ENCODE measurements around the gene GBP1. TPM values are rescaled to one million over a fixed set of nuclear protein-coding genes. Genes with fewer than 3 reads are reported as not detected.
"Not testable (repeated sequence)": the region's sequence is repeated elsewhere in the genome, so short reads cannot be mapped to it uniquely, and the experiment has no call there.

GBP1 gene
- total and polyA plus RNA-seq, 5 donors from 2014 or later, result 70.4 to 124 (median 92.1) TPM

GRCh38 chr1:89035080-89035479 is 29.9 kb downstream of the GBP1 start:
- no peak for DNase-seq
- Histone ChIP-seq H3K36me3 (ENCODE audit: control insufficient read depth, insufficient read depth, low read length) (no peaks in the 10 kb centered on the region), H3K4me3 (ENCODE audit: low read depth, low read length) (no peak overlapping the region), H3K9me3 (ENCODE audit: control insufficient read depth in 2 of 2, low read length in 2 of 2) (no peaks in the 10 kb centered on the region), H3K4me1 (ENCODE audit: control insufficient read depth, insufficient read depth, low read length, poor library complexity, severe bottlenecking) (peaks cover 12% of the 10 kb centered on the region), H3K27ac (ENCODE audit: insufficient read depth, low read length, poor library complexity, severe bottlenecking) (no peak overlapping the region), H3K27me3 (ENCODE audit: control insufficient read depth, insufficient read depth, low read length) (peaks cover 4% of the 10 kb centered on the region)
- Mint-ChIP-seq H3K4me3 (peak overlapping the region in 3 of 4 donors; percentile 42 to 74 (median 44)), H3K4me1 (peaks cover 18 to 62% (median 51%) of the 10 kb centered on the region in 4 donors), H3K9me3 (peaks cover 0 to 12% (median 4%) of the 10 kb centered on the region in 7 donors), H3K27ac (peak overlapping the region; percentile 11 to 74 (median 72)), H3K27me3 (no peaks in the 10 kb centered on the region), H3K36me3 (peaks cover 20% of the 10 kb centered on the region)
- no peak for ATAC-seq (ENCODE audit: low read depth in 2 of 2)

GRCh38 chr1:89034004-89034403 is 31.0 kb downstream of the GBP1 start:
- peaks cover 14 to 69% (median 55%) of the 10 kb centered on the region in 4 donors for H3K4me1 Mint-ChIP-seq
- H3K27me3 ChIP-seq (ENCODE audit: control insufficient read depth, insufficient read depth, low read length); H3K36me3 ChIP-seq (ENCODE audit: control insufficient read depth, insufficient read depth, low read length); H3K27me3 Mint-ChIP-seq; H3K9me3 ChIP-seq (ENCODE audit: control insufficient read depth in 2 of 2, low read length in 2 of 2): not testable (repeated sequence)
- peak overlapping the region; percentile 32 for H3K4me3 ChIP-seq (ENCODE audit: low read depth, low read length)
- DNase-seq, result peak in 2 of 3 donors; percentile 37 to 72
- peaks cover 18% of the 10 kb centered on the region for H3K36me3 Mint-ChIP-seq
- H3K4me3 Mint-ChIP-seq, result peak overlapping the region in 3 of 4 donors; percentile 39 to 74 (median 74)
- peaks cover 18% of the 10 kb centered on the region for H3K4me1 ChIP-seq (ENCODE audit: control insufficient read depth, insufficient read depth, low read length, poor library complexity, severe bottlenecking)
- ATAC-seq (ENCODE audit: low read depth in 2 of 2), result peak in 1 of 2 donors; percentile 59
- peak overlapping the region; percentile 41 for H3K27ac ChIP-seq (ENCODE audit: insufficient read depth, low read length, poor library complexity, severe bottlenecking)
- peak overlapping the region; percentile 33 to 87 (median 74) for H3K27ac Mint-ChIP-seq
- H3K9me3 Mint-ChIP-seq, result peaks cover 0 to 12% (median 4%) of the 10 kb centered on the region in 7 donors

- H3K4me1 Mint-ChIP-seq, result peaks cover 6 to 62% (median 46%) of the 10 kb centered on the region in 4 donors
- peak overlapping the region; percentile 17 to 66 (median 54) for H3K4me3 Mint-ChIP-seq
These were observed 36.0 kb downstream of the GBP1 start for GRCh38 chr1:89029051-89029450.

GRCh38 chr1:89025928-89026327 is 39.1 kb downstream of the GBP1 start:
- peaks cover 0 to 2% of the 10 kb centered on the region in 2 experiments for H3K9me3 ChIP-seq (ENCODE audit: control insufficient read depth in 2 of 2, low read length in 2 of 2)
- DNase-seq (no peak), ATAC-seq (ENCODE audit: low read depth in 2 of 2) (no peak)
- no peaks in the 10 kb centered on the region for H3K36me3 Mint-ChIP-seq
- H3K4me3 Mint-ChIP-seq, result no peak overlapping the region
- no peaks in the 10 kb centered on the region for H3K27me3 Mint-ChIP-seq
- no peak overlapping the region for H3K27ac ChIP-seq (ENCODE audit: insufficient read depth, low read length, poor library complexity, severe bottlenecking)
- peak overlapping the region in 1 of 3 donors; percentile 72 for H3K27ac Mint-ChIP-seq
- H3K9me3 Mint-ChIP-seq, result peaks cover 0 to 15% (median 4%) of the 10 kb centered on the region in 7 donors
- peaks cover 2% of the 10 kb centered on the region for H3K36me3 ChIP-seq (ENCODE audit: control insufficient read depth, insufficient read depth, low read length)
- H3K4me1 ChIP-seq (ENCODE audit: control insufficient read depth, insufficient read depth, low read length, poor library complexity, severe bottlenecking), result peaks cover 28% of the 10 kb centered on the region
- H3K4me3 ChIP-seq (ENCODE audit: low read depth, low read length), result no peak overlapping the region
- no peaks in the 10 kb centered on the region for H3K27me3 ChIP-seq (ENCODE audit: control insufficient read depth, insufficient read depth, low read length)
- peaks cover 15 to 51% (median 35%) of the 10 kb centered on the region in 4 donors for H3K4me1 Mint-ChIP-seq

More at GRCh38 chr1:89029051-89029450, 36.0 kb downstream of the GBP1 start:
- peak overlapping the region; percentile 51 to 88 (median 76) for H3K27ac Mint-ChIP-seq
- not testable (repeated sequence) for H3K27ac ChIP-seq (ENCODE audit: insufficient read depth, low read length, poor library complexity, severe bottlenecking); H3K27me3 ChIP-seq (ENCODE audit: control insufficient read depth, insufficient read depth, low read length); H3K36me3 ChIP-seq (ENCODE audit: control insufficient read depth, insufficient read depth, low read length); H3K27me3 Mint-ChIP-seq; H3K36me3 Mint-ChIP-seq; H3K9me3 ChIP-seq (ENCODE audit: control insufficient read depth in 2 of 2, low read length in 2 of 2)
- DNase-seq (peak in 2 of 3 donors; percentile 45 to 66), ATAC-seq (ENCODE audit: low read depth in 2 of 2) (peak in 1 of 2 donors; percentile 52)
- Histone ChIP-seq H3K4me1 (ENCODE audit: control insufficient read depth, insufficient read depth, low read length, poor library complexity, severe bottlenecking) (peaks cover 21% of the 10 kb centered on the region), H3K4me3 (ENCODE audit: low read depth, low read length) (peak overlapping the region; percentile 54)
- H3K9me3 Mint-ChIP-seq, result peaks cover 0 to 23% (median 6%) of the 10 kb centered on the region in 7 donors

- Histone ChIP-seq H3K4me3 (ENCODE audit: low read depth, low read length) (peak overlapping the region; percentile 98), H3K36me3 (ENCODE audit: control insufficient read depth, insufficient read depth, low read length) (peaks cover 19% of the 10 kb centered on the region), H3K27ac (ENCODE audit: insufficient read depth, low read length, poor library complexity, severe bottlenecking) (peak overlapping the region; percentile 78), H3K27me3 (ENCODE audit: control insufficient read depth, insufficient read depth, low read length) (no peaks in the 10 kb centered on the region), H3K9me3 (ENCODE audit: control insufficient read depth in 2 of 2, low read length in 2 of 2) (peaks cover 0 to 2% of the 10 kb centered on the region in 2 experiments), H3K4me1 (ENCODE audit: control insufficient read depth, insufficient read depth, low read length, poor library complexity, severe bottlenecking) (peaks cover 37% of the 10 kb centered on the region)
- Mint-ChIP-seq H3K36me3 (peaks cover 23% of the 10 kb centered on the region), H3K4me1 (peaks cover 25 to 52% (median 40%) of the 10 kb centered on the region in 4 donors), H3K27me3 (no peaks in the 10 kb centered on the region), H3K4me3 (peak overlapping the region; percentile 94 to 98 (median 96)), H3K27ac (peak overlapping the region; percentile 92 to 100 (median 94)), H3K9me3 (peaks cover 0 to 11% (median 4%) of the 10 kb centered on the region in 7 donors)
- ATAC-seq (ENCODE audit: low read depth in 2 of 2) (no peak), DNase-seq (no peak)
These were observed 42.0 kb downstream of the GBP1 start for GRCh38 chr1:89023026-89023425.

- peak within 1 kb of the TSS; percentile 98 for H3K4me3 ChIP-seq (ENCODE audit: low read depth, low read length)
- peaks cover 0 to 11% (median 4%) of the 10 kb centered on the region in 7 donors for H3K9me3 Mint-ChIP-seq
- H3K4me3 Mint-ChIP-seq, result peak within 1 kb of the TSS; percentile 94 to 98 (median 96)
- peak within 1 kb of the TSS; percentile 92 to 100 (median 94) for H3K27ac Mint-ChIP-seq
- DNase-seq (peak in 2 of 3 donors; percentile 47 to 78), ATAC-seq (ENCODE audit: low read depth in 2 of 2) (peak; percentile 76 to 80)
- H3K4me1 ChIP-seq (ENCODE audit: control insufficient read depth, insufficient read depth, low read length, poor library complexity, severe bottlenecking), result peaks cover 37% of the 10 kb centered on the region
- H3K4me1 Mint-ChIP-seq, result peaks cover 25 to 58% (median 43%) of the 10 kb centered on the region in 4 donors
- no peaks in the 10 kb centered on the region for H3K27me3 Mint-ChIP-seq
- peaks cover 25% of the 10 kb centered on the region for H3K36me3 Mint-ChIP-seq
- no peaks in the 10 kb centered on the region for H3K27me3 ChIP-seq (ENCODE audit: control insufficient read depth, insufficient read depth, low read length)
- H3K36me3 ChIP-seq (ENCODE audit: control insufficient read depth, insufficient read depth, low read length), result peaks cover 21% of the 10 kb centered on the region
- H3K27ac ChIP-seq (ENCODE audit: insufficient read depth, low read length, poor library complexity, severe bottlenecking), result peak within 1 kb of the TSS; percentile 78
- peaks cover 0 to 2% of the 10 kb centered on the region in 2 experiments for H3K9me3 ChIP-seq (ENCODE audit: control insufficient read depth in 2 of 2, low read length in 2 of 2)
These were observed 42.6 kb downstream of the GBP1 start, which contains the start of gene GBP3 for GRCh38 chr1:89022167-89022959. GBP3 (minus strand) TSS chr1:89022866; CDS start chr1:89020721, 2,145 bp downstream.

- H3K4me1 Mint-ChIP-seq, result peaks cover 29 to 81% (median 55%) of the 10 kb centered on the region in 4 donors
- ATAC-seq (ENCODE audit: low read depth in 2 of 2); H3K9me3 ChIP-seq (ENCODE audit: control insufficient read depth in 2 of 2, low read length in 2 of 2); H3K9me3 Mint-ChIP-seq; H3K27me3 Mint-ChIP-seq; H3K27ac ChIP-seq (ENCODE audit: insufficient read depth, low read length, poor library complexity, severe bottlenecking); H3K4me3 ChIP-seq (ENCODE audit: low read depth, low read length); DNase-seq; H3K27me3 ChIP-seq (ENCODE audit: control insufficient read depth, insufficient read depth, low read length): not testable (repeated sequence)
- peak overlapping the region; percentile 46 to 75 (median 66) for H3K4me3 Mint-ChIP-seq
- Histone ChIP-seq H3K4me1 (ENCODE audit: control insufficient read depth, insufficient read depth, low read length, poor library complexity, severe bottlenecking) (peaks cover 37% of the 10 kb centered on the region), H3K36me3 (ENCODE audit: control insufficient read depth, insufficient read depth, low read length) (peaks cover 59% of the 10 kb centered on the region)
- H3K36me3 Mint-ChIP-seq, result peaks cover 58% of the 10 kb centered on the region
- H3K27ac Mint-ChIP-seq, result peak overlapping the region; percentile 51 to 92 (median 76)
These were observed 46.7 kb downstream of the GBP1 start for GRCh38 chr1:89018318-89018717.
